Effector memory CD4-positive, alpha-beta T cell (primary cell): ENCODE data around the gene PTPRN2.
"Not testable (repeated sequence)": the region's sequence is repeated elsewhere in the genome, so short reads cannot be mapped to it uniquely, and the experiment has no call there.

Source experiments
- DNase-seq, 3 donors: peaks; one replicate each; pipeline ENCODE4 v3.0.0-alpha.2; 2020
- H3K27ac ChIP-seq: 2 replicates; pipeline ENCODE4 v1.7.0; 2013; ENCODE audit warnings: mild to moderate bottlenecking, low read length, moderate library complexity; ENCODE audit not compliant: insufficient read depth, poor library complexity, severe bottlenecking
- H3K27me3 ChIP-seq: replicated peaks from 2 replicates; pipeline ENCODE4 v1.7.0; 2013; ENCODE audit warnings: mild to moderate bottlenecking, low read length; ENCODE audit not compliant: insufficient read depth, control insufficient read depth, poor library complexity, severe bottlenecking
- H3K36me3 ChIP-seq: 2 replicates; pipeline ENCODE4 v1.7.0; 2013; ENCODE audit warnings: mild to moderate bottlenecking, low read length, moderate library complexity; ENCODE audit not compliant: control insufficient read depth, insufficient read depth
- H3K4me1 ChIP-seq: 2 replicates; pipeline ENCODE4 v1.7.0; 2013; ENCODE audit warnings: low read length, mild to moderate bottlenecking; ENCODE audit not compliant: control insufficient read depth, insufficient read depth, poor library complexity, severe bottlenecking
- H3K4me3 ChIP-seq: 2 replicates; pipeline ENCODE4 v1.7.0; 2013; ENCODE audit warnings: low read length, low read depth, mild to moderate bottlenecking; ENCODE audit not compliant: insufficient read depth, poor library complexity, severe bottlenecking
- H3K9me3 ChIP-seq: 2 replicates; pipeline ENCODE4 v1.7.0; 2013; ENCODE audit warnings: mild to moderate bottlenecking, low read length, moderate library complexity; ENCODE audit not compliant: control insufficient read depth

PTPRN2 gene

DNA sequence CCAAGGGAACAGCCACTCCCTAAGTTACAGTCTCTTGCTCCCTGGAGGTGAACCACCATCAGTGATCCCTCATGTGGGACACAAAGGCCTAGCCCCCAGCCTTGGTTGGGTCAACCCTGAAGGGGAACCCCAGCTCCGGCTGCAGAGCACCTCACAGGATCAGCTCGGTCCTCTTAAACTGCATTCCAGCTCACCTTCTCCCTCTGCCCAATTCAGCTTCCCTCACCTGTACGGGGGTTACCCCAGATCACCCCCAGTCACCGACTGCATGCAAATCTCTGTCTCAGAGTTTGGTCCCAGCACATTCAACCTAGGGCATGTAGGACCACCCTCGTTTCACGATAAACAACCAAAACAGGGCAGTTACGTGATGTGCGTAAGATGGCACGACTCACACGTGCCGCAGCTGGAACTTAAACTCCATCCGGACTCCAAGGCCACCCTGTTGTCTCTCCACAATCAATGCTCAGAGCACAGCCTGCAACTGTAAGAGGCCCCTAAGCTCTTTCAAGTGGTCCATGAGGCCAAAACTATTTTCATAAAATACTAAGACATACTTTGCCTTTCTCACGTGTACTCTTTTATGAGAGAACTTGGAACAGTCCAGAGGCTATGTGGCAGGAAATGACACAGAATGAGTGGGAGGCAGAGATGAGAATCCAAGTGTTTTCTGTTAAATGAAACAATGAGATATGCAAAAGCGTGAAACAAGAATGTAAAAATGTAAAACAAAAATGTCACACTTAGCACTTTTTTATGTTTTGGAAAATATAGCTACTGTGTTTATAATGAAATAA is 285.2 kb downstream of the PTPRN2 start:
- H3K9me3 ChIP-seq, result no peaks in the 10 kb centered on the region
- no peak overlapping the region for H3K27ac ChIP-seq
- DNase-seq, result no peak
- H3K36me3 ChIP-seq, result no peaks in the 10 kb centered on the region
- no peaks in the 10 kb centered on the region for H3K27me3 ChIP-seq
- no peak overlapping the region for H3K4me3 ChIP-seq
- H3K4me1 ChIP-seq, result no peaks in the 10 kb centered on the region

DNA sequence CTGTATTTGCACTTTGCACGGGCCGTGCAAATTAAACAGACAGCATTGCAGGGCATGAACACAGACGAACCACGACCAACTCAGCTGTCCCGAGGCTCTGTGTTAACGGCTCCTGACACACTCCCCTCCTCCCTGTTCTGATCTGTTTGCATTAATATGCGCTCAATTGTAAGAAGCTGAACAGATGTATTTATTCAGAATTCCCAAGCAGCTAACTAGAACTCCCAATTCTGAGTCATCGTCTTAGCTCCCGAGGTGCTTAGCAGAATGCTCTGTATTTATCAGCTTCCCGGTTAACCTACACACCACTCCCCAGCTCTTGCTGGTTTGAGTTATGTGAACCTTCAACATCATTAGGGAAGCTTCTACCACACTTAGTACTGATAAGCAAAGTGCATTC is 286.4 kb downstream of the PTPRN2 start:
- Histone ChIP-seq H3K27ac (no peak overlapping the region), H3K36me3 (no peaks in the 10 kb centered on the region), H3K27me3 (no peaks in the 10 kb centered on the region), H3K4me3 (no peak overlapping the region), H3K9me3 (no peaks in the 10 kb centered on the region), H3K4me1 (no peaks in the 10 kb centered on the region)
- DNase-seq, result no peak

DNA sequence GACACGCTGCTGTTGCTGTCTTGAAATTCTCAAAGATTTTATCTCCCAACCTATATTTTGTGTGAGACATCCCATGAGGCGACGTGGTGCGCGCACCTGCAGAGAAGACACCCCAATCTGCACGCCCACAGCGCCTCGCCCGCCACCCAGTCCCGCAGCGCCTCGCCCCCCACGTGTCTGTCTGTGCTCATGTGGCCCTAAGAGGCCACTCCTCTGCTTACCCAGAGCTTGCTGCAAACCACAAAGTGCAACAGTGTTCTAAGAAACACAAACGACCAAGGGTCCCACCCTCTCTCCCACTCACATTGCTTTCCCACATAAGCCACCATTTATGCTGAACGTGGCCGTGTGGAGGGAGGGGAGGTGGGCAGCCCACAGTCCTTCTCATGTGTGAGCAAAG is 287.2 kb downstream of the PTPRN2 start:
- Histone ChIP-seq H3K27me3 (no peaks in the 10 kb centered on the region), H3K27ac (no peak overlapping the region), H3K36me3 (no peaks in the 10 kb centered on the region), H3K4me3 (no peak overlapping the region), H3K9me3 (no peaks in the 10 kb centered on the region), H3K4me1 (no peaks in the 10 kb centered on the region)
- no peak for DNase-seq

DNA sequence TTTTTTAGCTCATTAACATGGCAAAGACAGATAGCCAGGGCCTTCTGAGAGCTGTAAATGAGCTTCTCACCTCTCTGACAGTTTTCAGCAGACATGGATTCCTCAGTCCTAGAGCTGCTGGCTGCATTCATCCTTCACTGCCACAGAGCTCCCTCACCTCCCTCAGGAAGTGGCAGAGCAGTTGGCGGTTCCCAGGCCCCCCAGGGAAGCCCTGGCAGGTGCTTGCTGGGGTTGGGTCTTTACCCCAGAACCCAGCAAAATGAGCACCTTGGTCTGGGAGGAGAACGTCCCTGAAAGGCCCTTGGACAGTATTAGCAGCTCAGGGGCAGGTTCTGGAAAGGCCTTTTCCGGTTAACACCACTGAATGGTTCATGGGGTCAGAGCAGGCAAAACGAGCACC is 288.0 kb downstream of the PTPRN2 start:
- no peak overlapping the region for H3K4me3 ChIP-seq
- H3K4me1 ChIP-seq, result no peaks in the 10 kb centered on the region
- H3K27me3 ChIP-seq, result no peaks in the 10 kb centered on the region
- H3K36me3 ChIP-seq, result no peaks in the 10 kb centered on the region
- DNase-seq, result no peak
- H3K9me3 ChIP-seq, result no peaks in the 10 kb centered on the region
- H3K27ac ChIP-seq, result no peak overlapping the region

DNA sequence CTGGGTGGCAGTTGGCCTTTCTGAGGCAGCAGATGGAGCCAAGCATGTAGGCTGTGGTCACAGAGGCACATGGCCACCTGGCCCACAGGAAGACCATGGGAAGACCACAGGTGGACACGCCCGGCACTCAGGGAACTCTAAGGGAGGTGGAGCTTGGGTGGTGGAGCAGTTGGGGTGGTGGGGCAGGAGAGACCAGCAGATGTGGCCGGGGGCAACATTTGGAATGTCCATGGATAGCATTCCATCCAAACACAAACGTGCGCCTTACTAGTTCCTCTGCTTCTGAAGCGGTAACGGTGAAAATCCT is 290.9 kb downstream of the PTPRN2 start:
- H3K4me3 ChIP-seq, result no peak overlapping the region
- H3K9me3 ChIP-seq, result no peaks in the 10 kb centered on the region
- H3K4me1 ChIP-seq, result no peaks in the 10 kb centered on the region
- H3K36me3 ChIP-seq, result no peaks in the 10 kb centered on the region
- no peaks in the 10 kb centered on the region for H3K27me3 ChIP-seq
- no peak for DNase-seq
- H3K27ac ChIP-seq, result no peak overlapping the region

DNA sequence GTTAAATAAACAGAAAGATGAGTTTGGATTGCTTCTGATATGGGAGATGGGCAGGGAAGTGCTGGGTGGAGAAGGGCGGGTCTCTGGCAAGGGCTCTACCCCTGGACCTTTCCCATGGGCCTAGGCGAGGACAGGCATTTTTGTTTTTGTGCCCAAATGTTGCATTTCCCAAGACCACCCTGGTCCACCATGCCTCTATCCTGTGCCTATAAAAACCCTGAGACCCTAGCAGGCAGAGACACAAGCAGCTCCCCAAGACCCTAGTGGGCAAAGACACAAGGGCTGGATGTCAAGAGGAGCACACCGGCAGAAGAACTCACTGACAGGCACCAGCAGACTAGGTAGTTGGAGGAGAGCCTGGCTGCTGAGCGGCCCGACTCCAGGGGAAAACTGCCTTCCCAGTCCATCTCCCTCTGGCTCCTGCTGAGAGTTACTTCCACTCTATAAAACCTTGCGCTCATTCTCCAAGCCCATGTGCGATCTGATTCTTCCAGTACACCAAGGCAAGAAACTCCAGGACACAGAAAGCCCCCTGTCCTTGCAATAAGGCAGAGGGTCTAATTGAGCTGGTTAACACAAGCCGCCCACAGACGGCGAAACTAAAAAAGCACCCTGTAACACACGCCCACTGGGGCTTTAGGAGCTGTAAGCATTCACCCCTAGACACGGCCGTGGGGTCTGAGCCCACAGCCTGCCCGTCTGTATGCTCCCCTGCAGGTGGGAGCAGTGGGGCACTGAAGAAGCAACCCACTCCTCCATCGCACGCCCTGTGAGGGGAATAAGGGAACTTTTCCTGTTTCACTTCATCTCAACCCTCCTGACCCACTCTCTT is 291.4 kb downstream of the PTPRN2 start:
- H3K36me3 ChIP-seq, result no peaks in the 10 kb centered on the region
- no peak overlapping the region for H3K4me3 ChIP-seq
- H3K4me1 ChIP-seq, result no peaks in the 10 kb centered on the region
- H3K27me3 ChIP-seq, result no peaks in the 10 kb centered on the region
- H3K27ac ChIP-seq, result no peak overlapping the region
- no peaks in the 10 kb centered on the region for H3K9me3 ChIP-seq
- no peak for DNase-seq

DNA sequence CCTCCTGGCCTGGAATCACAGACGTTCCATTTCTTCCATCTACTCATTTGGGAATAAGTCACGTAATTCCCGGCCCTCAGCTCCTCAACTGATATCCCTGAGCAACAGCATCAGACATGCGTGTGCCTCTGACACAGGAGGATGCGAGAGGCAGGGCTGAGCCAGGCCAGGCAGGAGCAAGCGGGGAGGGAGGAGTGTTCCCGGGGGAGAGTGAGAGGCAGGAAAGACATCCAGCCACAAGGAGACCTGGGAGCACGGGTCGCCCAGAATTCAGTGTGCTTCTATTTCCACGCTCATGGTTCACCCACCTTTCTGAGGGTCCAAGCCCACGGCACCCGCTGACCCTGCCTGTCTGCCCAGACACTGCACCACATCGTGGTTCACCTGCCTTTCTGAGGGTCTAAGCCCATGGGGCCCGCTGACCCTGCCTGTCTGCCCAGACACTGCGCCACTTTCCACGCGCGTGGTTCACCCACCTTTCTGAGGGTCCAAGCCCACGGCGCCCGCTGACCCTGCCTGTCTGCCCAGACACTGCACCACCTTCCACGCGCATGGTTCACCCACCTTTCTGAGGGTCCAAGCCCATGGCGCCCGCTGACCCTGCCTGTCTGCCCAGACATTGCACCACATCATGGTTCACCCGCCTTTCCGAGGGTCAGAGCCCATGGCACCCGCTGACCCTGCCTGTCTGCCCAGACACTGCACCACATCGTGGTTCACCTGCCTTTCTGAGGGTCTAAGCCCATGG is 293.0 kb downstream of the PTPRN2 start:
- H3K4me1 ChIP-seq, DNase-seq, H3K27ac ChIP-seq, H3K27me3 ChIP-seq, H3K4me3 ChIP-seq, H3K9me3 ChIP-seq, H3K36me3 ChIP-seq: not testable (repeated sequence)

DNA sequence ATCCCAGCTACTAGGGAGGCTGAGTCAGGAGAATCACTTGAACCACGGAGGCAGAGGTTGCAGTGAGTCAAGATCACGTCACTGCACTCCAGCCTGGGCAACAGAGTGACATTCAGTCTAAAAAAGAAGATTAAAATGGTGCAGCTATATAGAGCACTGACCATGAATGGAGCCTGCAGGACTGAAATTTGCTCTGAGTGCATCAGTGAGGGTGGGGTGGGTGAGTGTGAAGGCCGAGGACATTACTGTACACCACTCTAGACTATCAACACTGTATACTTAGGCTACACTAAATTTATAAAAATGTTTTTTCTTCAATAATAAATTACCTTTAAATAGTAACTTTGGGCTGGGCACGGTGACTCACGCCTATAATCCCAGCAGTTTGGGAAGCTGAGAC is 294.7 kb downstream of the PTPRN2 start:
- Histone ChIP-seq H3K27me3 (no peaks in the 10 kb centered on the region), H3K4me1 (no peaks in the 10 kb centered on the region), H3K4me3 (no peak overlapping the region), H3K27ac (no peak overlapping the region), H3K9me3 (peaks cover 11% of the 10 kb centered on the region), H3K36me3 (no peaks in the 10 kb centered on the region)
- DNase-seq, result no peak

DNA sequence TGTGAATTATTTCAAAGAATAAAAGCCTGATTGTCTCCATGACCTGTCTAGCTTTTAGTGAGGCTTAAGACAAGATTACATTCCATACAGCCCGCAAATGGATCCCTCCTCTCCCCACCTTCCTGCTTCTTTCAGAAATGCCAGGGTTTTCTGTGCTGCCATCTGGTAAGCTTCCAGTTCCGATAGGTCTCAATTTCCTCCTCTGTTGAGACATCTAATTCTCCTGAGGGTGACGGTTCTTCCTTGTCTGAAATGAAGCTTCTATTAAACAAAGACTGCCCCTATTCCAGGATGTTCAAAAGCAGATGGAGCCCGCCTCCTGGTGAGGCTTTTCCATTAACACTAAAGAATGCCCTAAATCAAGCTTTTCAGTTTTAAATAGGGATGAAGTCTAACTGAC is 295.6 kb downstream of the PTPRN2 start:
- H3K9me3 ChIP-seq, result peaks cover 11% of the 10 kb centered on the region

More for the DNA sequence above, 295.6 kb downstream of the PTPRN2 start:
- no peak overlapping the region for H3K27ac ChIP-seq
- H3K27me3 ChIP-seq, result no peaks in the 10 kb centered on the region
- no peaks in the 10 kb centered on the region for H3K36me3 ChIP-seq
- H3K4me3 ChIP-seq, result no peak overlapping the region
- no peak for DNase-seq
- H3K4me1 ChIP-seq, result no peaks in the 10 kb centered on the region
